Measurements from ENCODE around the gene FBXW7. TPM values are rescaled to one million over a fixed set of nuclear protein-coding genes. Genes with fewer than 3 reads are reported as not detected.

Gene FBXW7
- total RNA-seq, 2 donors from 2014 or later, result 39.9 to 49.4 TPM

- Histone ChIP-seq H3K27me3 (no peaks in the 10 kb centered on the region), H3K9me3 (no peaks in the 10 kb centered on the region), H3K4me1 (no peaks in the 10 kb centered on the region), H3K27ac (no peak overlapping the region), H3K4me3 (no peak overlapping the region), H3K36me3 (no peaks in the 10 kb centered on the region)
- TF ChIP-seq CTCF (IDR thresholded peaks at IDR 0.05), result no peak
- no peak for DNase-seq (ENCODE audit: low spot score)
Measured at GRCh38 chr4:152424396-152424795, 111.5 kb downstream of the FBXW7 start.

DNA sequence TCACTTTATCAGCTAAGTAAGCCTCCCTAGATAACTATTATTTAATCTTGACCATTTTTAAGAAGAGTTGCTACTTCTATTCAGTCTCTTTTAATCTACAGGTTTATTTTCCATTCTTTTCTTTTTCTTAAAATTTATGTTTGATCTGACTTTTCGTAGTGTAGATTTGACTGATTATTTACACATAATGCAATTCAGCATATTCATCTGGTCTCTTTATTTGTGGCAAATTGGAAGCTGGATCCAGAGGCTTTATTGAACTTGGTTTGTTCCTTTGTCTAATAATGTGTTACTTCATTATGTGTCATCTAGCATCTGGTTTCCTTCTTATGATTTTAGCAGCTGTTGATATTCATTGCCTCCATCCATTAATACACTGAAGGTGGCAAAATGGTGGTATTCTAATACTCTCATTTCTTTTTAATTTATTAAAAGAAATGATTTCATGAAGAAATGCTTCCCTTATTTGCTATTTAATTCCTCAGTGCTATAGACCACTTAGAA is 113.0 kb downstream of the FBXW7 start:
- H3K36me3 ChIP-seq, result no peaks in the 10 kb centered on the region
- H3K4me3 ChIP-seq, result no peak overlapping the region
- H3K9me3 ChIP-seq, result no peaks in the 10 kb centered on the region
- no peaks in the 10 kb centered on the region for H3K4me1 ChIP-seq
- no peak for TF ChIP-seq CTCF (IDR thresholded peaks at IDR 0.05)
- no peak for DNase-seq (ENCODE audit: low spot score)
- H3K27me3 ChIP-seq, result no peaks in the 10 kb centered on the region
- no peak overlapping the region for H3K27ac ChIP-seq

DNA sequence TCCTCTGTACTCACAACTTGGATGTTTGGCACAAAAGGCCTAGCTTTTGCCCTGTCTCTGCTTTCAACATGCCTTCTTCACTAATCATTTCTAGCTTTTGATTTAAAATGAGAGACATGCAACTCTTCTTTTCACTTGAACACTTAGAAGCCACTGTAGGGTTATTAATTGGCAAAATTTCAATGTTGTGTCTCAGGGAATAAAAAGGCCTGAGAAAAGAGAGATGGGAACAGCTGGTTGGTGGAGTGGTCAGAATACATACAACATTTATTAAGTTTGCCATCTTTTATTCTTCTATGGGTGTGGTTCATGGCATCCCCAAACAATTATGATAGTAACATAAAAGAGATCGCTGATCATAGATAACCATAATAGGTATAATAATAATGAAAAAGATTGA is 114.3 kb downstream of the FBXW7 start:
- Histone ChIP-seq H3K4me1 (no peaks in the 10 kb centered on the region), H3K4me3 (no peak overlapping the region), H3K36me3 (no peaks in the 10 kb centered on the region), H3K9me3 (no peaks in the 10 kb centered on the region), H3K27ac (no peak overlapping the region), H3K27me3 (no peaks in the 10 kb centered on the region)
- no peak for DNase-seq (ENCODE audit: low spot score)
- TF ChIP-seq CTCF (IDR thresholded peaks at IDR 0.05), result no peak

GRCh38 chr4:152419809-152420208 is 116.1 kb downstream of the FBXW7 start:
- TF ChIP-seq CTCF (IDR thresholded peaks at IDR 0.05), result no peak
- Histone ChIP-seq H3K27ac (no peak overlapping the region), H3K4me3 (no peak overlapping the region), H3K27me3 (no peaks in the 10 kb centered on the region), H3K36me3 (no peaks in the 10 kb centered on the region), H3K9me3 (no peaks in the 10 kb centered on the region), H3K4me1 (no peaks in the 10 kb centered on the region)
- DNase-seq (ENCODE audit: low spot score), result no peak

GRCh38 chr4:152417673-152418072 is 118.2 kb downstream of the FBXW7 start:
- Histone ChIP-seq H3K4me1 (no peaks in the 10 kb centered on the region), H3K27me3 (no peaks in the 10 kb centered on the region), H3K36me3 (no peaks in the 10 kb centered on the region), H3K9me3 (no peaks in the 10 kb centered on the region), H3K4me3 (no peak overlapping the region), H3K27ac (no peak overlapping the region)
- no peak for TF ChIP-seq CTCF (IDR thresholded peaks at IDR 0.05)
- DNase-seq (ENCODE audit: low spot score), result no peak

DNA sequence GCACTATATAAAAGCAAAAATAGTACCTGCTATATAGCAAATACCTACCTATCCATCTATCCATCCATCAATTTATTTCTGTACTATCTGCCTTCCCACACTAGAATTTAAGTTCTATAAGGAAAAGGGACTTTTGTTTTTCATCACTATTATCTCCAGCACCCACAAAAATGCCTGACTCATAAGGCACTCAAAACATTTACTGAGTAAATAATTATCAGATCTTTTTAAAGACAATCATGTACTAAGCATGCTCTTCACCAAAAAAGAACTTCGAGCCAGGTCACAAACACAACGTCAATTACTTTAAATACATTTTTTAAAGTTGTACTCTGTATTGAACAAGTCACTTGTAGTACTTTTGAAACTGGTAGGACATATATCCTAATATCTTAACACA is 119.9 kb downstream of the FBXW7 start:
- Histone ChIP-seq H3K27ac (no peak overlapping the region), H3K27me3 (no peaks in the 10 kb centered on the region), H3K36me3 (no peaks in the 10 kb centered on the region), H3K4me1 (no peaks in the 10 kb centered on the region), H3K9me3 (no peaks in the 10 kb centered on the region), H3K4me3 (no peak overlapping the region)
- no peak for DNase-seq (ENCODE audit: low spot score)
- no peak for TF ChIP-seq CTCF (IDR thresholded peaks at IDR 0.05)
